T1000 (cell line): Measurements from ENCODE around the gene CEP295NL.
A peak's percentile ranks its signal among the peaks of the same experiment; 100 is the strongest.
"Not testable (repeated sequence)": the region's sequence is repeated elsewhere in the genome, so short reads cannot be mapped to it uniquely, and the experiment has no call there.

ENCODE experiments used
- DNase-seq: peaks from one replicate; lab custom pipeline; 2025; ENCODE audit warnings: mixed read lengths; lab: John Stamatoyannopoulos, UW

The CEP295NL gene

DNA sequence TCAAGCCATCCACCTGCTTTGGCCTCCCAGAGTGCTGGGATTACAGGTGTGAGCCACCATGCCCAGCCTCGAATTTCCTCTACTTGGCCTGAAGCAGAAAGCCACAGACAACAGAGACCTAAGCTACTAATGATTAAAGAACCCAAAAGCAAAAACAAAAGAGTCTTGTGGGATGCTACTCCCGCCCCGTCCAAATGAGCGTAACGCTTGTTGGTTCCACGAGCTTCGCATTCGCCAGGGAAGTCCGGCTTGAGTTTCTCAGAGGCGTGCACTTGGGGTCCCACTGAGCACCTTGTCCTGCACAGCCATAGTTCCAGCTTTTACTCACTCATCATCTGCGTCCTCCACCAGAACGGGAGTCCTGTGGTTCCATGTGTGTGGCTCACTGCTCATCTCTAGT, 16.0 kb downstream of the CEP295NL start:
- no peak for DNase-seq

DNA sequence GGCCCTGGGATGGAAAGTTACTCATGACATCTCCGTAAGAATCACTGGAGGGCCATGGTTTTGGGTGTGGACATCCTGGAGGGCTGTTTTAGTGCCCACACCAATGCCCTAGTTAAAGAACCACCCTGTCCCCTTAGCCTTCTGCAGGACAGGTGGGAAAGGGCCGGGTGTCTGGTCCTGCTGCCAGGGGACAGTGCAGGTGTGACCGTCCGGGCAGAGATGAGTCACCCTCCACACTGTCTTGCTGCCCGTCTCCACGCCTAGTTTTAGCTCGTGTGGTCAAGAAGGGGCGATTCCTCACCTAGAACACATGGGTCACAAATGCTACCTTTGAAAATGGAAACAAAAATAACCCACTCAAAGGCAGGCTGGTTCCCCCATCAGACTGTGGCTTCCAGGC, 17.0 kb downstream of the CEP295NL start:
- DNase-seq = no peak

- no peak for DNase-seq
Observed at GRCh38 chr17:78884876-78885667, 17.9 kb downstream of the CEP295NL start.

DNA sequence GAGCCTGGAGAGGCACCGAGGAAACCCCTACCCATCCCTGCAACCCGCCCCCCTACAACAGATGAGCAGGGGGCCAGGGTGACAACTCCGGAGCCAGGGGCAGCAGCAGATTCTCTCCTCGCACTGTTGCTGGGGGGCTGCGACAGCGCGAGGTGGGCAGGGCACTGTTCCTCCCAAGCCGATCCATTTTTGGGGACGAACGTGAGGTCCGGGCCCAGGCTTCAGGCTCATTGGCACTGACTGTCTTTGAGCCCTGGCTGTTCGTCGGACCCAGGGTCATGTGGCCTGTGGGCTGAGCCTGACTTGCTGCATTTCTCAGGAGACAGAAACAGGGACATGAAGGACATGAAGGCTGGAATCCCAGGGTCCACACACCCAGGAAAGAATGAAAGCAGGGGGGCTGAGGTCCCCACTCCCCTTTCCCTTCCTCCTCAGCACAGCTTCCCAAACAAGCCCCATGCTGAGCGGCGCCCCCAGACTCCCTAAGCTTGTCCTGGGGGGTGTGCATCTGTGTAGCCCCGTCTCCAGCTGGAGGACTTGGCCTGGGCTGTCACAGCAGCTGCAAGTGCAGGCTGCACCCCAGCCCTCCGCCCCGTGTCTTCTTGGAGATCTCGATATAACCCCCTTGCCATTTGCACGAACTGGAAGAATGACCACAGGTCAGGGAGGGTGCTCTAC, 18.7 kb downstream of the CEP295NL start:
- DNase-seq = no peak

DNA sequence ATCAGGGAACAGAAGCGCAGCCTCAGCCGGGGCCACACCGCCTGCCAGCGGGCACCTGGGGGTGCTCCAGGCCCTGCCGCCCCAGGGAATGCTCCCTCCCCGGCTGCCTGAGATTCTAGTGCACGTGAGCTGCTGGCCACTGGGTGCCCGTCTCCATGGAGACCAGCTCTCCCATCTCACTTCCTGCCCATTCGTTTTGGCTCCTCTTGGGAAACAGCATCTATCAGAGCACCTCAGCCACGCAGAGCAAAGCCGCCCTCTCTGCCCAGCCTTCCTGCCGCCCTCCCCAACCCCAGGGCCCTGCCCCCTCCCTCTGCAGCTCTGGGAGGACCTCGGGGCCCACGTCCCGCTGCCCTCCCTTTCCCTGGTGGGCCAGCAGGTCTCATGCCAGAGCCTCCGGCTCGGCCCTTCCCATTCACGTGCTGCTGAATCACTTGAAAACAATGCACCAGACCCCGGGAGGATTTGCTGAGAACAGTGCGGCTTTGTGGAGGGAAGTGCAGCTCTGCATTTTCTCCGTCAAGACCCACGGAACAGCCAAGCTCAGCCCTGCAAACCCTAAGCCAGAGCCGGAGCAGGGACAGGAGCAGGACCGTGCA, 19.4 kb downstream of the CEP295NL start:
- DNase-seq = peak; percentile 91

DNA sequence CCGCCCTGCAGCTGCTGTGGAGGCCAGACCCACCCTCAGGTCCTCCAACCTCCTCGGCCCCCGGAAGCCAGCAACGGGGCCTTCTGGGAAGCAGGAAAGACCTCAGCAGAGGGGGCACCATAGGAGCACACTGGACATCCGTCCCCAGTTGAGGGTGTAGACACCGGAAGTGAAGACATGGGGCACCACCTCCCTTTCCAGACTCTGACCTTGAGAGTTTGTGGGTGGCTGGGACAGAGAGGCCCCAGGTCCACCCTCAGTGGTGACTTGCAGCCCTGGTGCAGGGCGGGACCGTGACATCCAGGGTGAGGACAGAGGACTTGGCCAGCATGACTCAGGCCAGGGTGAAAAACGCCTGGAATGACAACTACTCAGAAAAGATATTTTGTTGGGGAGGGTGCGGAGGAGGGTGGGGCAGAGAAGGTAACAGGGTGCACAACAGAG, 19.9 kb downstream of the CEP295NL start:
- DNase-seq = peak; percentile 85

GRCh38 chr17:78882540-78883088, 20.4 kb downstream of the CEP295NL start:
- DNase-seq = no peak

DNA sequence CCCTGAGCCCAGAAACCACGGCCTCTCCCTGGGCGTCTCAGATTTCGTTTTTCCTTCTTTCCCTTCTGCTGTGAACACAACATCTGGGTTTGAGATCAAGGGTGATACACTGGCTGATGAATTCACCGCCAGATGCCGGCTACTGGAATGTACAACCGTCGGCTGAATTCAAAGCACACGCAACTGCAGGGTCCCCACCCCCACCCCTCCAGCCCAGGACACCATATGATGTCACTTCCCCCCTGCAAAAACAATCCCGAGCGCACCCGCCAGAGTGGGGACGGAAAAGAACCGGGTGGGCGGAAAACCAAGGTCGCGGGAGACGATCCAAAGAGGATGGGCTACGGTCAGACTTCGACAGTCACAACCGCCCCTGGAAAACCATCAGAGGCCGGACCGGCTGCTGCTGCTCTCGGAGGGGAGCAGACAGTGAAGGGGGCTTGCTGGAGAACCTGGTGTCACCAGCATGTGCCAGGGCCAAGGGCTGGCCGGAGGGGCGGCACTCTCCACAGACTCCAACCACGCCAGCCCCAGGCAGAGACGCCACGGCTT, 23.3 kb downstream of the CEP295NL start:
- no peak for DNase-seq

- no peak for DNase-seq
Observed at GRCh38 chr17:78878871-78879527, 24.0 kb downstream of the CEP295NL start.

GRCh38 chr17:78878261-78878660, 24.7 kb downstream of the CEP295NL start:
- no peak for DNase-seq

- not testable (repeated sequence) for DNase-seq
Observed at GRCh38 chr17:78876954-78877517, 26.0 kb downstream of the CEP295NL start.

- DNase-seq = no peak
Observed at GRCh38 chr17:78876094-78876597, 26.9 kb downstream of the CEP295NL start.

- DNase-seq = no peak
Observed at GRCh38 chr17:78875363-78876093, 27.5 kb downstream of the CEP295NL start.

DNA sequence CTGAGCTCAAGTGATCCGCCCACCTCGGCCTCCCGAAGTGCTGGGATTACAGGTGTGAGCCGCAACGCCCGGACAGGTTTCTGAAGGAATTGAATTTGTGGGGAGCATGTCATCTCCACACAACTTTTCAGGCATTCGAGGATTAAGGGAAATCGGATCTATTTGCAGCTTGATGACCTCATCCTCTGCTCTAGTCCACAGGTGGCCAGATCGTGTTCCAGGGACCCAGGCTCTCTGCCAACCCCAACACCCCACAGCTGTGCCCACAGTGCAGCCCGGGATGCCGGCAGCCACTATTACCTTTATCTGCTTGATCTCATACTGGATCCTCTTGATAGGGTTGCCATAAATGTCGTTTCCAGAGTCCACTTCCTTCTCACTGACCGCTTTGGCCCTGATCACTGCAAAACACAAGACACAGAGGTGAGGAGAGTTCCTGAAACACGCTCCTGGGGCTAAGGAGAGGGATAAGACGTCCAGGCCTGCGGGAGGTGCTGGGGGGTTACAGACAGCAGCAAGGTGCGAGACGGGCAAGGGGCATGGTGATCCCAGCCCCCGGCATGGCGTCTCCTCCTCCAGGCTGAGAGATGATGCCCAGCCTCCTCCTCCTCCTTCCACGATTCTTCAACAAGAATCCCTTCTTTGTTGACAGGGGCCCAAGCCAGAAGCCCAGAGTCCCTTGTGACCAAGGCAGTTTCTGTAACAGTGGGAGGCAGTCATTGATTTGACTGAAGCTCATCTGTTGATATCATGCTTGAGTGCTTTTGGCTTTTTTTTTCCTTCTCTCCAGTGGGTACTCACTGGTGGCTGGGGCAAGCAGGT, 29.3 kb downstream of the CEP295NL start:
- DNase-seq = peak; percentile 29

GRCh38 chr17:78872486-78872885, 30.5 kb downstream of the CEP295NL start:
- no peak for DNase-seq

- DNase-seq = no peak
Observed at GRCh38 chr17:78870621-78871020, 32.4 kb downstream of the CEP295NL start.

- DNase-seq = no peak
Observed at GRCh38 chr17:78868391-78868790, 34.6 kb downstream of the CEP295NL start.

GRCh38 chr17:78867046-78867445, 36.0 kb downstream of the CEP295NL start:
- DNase-seq = not testable (repeated sequence)

DNA sequence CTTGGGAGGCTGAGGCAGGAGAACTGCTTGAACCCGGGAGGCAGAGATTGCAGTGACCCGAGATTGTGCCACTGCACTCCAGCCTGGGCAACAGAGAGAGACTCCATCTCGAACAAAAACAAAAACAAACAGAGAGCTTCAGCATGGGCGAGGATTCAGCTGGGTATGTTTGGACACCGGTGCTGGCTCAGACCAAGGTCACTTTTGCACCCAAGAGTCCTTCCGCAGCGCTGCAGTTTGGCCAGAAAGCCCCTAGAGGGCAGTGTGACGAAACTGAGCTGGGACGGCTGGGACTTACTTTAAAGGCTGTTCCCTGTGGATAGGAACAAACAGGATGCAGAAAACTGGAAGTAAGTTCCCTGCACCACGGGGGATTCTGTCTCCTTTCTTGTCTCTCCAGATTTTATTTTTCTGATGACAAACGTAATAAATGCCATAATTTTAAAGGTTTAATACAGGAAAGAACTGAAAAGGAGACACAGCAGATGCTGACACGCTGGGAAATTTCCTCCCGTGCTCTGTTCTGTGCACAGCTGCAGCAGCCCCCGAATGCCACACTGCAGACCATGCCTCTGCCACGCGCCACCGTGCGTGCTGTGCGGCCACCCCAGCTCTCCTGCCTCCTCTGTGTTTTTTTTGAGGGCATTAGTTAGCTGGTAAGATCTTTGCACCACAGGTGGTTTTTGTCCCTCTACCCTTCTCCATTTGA, 37.2 kb downstream of the CEP295NL start:
- DNase-seq = peak; percentile 68
